Suppressor macrophage treated with lipopolysaccharide for 1 hour (primary cell): ENCODE data around the gene ENDOV.

Source experiments
- DNase-seq, 3 donors: peaks; one replicate each; pipeline ENCODE4 v3.0.0-alpha.2; 2020 to 2022

The ENDOV gene

DNA sequence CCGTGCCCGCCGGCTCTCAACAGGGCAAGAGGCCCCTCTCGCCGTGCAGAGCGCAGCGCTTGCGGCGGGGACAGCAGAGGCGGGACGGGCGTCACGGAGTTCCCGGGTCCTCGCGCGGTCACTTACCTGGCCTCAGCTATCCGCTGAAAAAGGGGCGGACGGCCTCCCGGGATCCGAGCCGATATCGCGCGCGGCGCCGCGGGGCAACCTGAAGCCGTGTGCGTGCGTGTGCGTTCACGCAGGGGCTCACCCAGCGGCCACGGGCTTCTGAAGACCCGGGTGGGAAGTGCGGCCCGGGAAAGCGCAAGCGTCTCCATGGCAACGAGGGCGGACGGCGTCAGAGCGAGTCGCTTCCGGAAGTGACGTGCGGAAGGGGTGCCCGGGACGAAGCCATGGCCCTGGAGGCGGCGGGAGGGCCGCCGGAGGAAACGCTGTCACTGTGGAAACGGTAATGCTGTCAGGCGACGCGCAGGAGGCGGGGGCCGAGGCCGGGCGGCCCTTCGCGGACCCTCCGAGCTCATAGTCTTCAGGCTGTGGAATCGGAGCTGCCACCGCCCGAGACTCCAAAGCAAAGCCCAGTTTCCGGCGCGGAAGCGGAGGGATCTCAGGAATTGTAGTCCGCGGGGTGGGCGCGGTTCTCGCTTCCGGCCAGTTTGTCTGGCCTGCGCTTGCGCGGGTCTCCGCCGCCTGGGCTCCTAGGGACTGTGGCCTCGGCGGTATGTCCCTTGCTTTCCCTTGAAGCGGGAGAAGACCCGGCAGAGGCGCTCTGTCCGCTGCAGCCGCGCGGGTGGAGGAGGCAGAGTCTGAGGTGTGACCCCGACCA lies at the start of gene ENDOV:
ENDOV (plus strand) TSS at position 365 of the 823 bp plus-strand sequence; CDS start at position 393, 28 bp downstream.
- DNase-seq, result peak; percentile 98 to 99 (median 98)

DNA sequence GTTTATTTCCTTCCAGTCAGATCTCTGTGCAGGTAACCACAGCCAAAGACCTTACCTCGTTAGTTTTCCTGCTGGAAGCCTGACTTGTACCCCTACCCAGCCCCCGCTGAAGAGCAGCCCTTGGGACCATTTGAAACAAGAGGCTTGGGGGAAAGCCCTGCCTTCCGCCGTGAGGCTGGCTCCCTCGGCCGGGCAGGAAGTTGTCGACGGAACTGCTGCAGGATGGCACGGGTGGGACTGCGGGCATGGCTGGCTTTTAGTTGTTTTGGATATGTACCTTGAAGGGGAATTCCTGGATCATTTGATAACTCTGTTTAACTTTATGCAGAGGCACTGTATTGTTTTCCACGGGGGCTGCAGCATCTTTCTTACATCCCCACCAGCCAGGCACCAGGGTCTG lies 49.0 kb upstream of the ENDOV start:
- DNase-seq, result no peak

DNA sequence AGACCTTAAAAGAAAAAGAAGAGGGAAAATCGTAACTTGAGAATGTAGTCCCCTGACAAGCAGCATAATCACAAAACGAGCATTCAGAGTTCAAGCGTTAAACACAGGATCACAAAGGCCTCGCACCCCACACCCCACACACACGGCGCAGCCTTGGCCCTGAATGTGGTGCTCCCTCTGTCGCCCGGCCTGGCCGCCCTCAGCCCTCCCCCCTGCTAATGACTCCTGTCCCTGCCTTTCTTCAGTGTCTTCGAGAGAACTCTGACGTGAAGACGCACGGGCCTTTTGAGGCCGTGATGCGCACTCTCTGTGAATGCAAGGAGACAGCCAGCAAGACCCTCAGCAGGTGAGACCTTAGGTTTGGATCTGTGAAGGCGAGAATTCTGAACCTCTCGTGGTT lies 47.5 kb upstream of the ENDOV start:
- DNase-seq, result no peak

DNA sequence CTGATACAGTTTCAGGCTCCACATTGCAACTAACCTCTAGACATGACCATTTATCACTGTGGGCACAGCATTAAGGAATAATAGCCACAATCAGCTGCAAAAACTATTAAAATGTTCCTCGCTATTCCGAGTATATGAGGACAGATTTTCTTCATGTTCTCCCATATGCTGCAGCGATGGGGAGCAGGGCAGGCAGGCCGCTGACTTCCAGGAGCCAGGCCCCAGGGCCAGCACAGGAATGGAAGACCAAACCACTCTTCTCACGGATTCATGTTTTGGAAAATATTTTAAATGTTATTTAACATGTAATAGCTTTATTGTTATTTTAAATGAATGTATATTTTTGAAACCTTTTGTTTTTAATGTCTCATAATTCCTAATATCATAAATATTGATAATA lies 43.8 kb upstream of the ENDOV start:
- no peak for DNase-seq

DNA sequence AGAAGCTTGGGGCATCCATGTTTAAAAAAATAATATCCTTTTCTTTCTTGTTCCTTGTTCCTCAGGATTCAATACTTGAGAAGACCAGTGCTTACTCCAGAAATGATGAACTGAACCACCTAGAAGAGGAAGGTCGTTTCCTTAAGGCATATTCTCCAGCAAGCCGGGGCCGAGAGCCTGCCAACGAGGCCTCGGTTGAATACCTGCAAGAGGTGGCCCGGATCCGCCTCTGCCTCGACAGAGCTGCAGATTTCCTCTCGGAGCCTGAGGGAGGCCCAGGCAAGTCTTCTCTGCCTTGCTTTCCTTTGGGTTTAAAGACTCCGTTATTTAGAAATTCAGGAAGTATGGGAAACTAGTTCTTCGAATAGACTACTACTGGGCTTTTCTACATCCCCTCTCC lies 42.5 kb upstream of the ENDOV start:
- DNase-seq, result no peak

DNA sequence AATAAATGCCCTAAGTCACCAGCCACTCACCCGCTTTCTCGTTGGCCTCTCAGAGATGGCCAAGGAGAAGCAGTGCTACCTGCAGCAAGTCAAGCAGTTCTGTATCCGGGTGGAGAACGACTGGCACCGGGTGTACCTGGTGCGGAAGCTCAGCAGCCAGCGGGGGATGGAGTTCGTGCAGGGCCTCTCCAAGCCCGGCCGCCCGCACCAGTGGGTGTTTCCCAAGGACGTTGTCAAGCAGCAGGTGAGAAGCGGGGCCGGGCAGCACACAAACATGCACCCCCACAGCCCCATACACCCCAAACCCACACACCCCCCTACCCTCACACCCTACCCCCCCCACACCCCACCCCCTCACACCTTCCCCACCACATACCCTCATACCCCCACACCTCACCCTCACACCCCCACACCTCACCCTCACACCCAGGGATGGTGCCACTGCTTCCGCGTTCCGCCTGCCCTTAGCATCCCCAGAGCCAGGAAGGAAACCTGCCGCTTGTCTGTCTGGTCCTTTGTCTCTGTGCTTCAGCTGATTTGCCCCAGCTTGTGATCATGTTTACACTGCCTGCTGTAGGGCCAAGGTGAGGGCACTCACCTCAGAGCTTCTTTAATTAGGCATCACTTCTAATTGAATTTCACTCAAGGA lies 41.9 kb upstream of the ENDOV start:
- no peak for DNase-seq

DNA sequence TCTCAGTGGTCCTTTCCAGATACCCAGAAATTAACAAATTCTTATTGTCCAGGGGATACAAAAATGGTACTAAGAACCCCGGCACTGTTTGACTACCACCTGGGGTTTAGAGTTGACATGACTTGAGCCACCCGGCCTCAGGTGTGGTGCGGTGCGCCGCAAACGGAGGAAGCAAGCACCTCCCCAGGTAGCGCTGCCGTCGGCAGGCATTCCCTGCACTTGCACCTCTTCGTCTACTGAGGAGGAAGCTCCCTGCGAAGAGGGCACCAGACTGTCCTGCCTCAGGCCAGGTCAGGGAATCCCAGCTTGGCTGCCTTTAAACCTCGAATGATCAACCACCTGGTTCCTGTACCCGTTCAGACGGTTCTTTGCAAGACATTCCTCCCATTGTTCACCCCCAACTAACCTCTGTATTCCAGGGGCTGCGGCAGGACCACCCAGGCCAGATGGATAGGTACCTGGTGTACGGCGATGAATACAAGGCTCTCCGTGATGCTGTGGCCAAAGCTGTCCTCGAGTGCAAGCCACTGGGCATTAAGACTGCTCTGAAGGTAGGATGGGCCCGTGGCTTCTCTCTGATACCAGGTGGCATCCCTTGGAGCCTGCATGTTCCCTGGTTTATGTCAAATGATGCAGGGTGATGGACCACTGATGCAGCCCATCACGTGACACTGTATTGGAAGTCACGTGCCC lies 40.8 kb upstream of the ENDOV start:
- DNase-seq, result no peak

DNA sequence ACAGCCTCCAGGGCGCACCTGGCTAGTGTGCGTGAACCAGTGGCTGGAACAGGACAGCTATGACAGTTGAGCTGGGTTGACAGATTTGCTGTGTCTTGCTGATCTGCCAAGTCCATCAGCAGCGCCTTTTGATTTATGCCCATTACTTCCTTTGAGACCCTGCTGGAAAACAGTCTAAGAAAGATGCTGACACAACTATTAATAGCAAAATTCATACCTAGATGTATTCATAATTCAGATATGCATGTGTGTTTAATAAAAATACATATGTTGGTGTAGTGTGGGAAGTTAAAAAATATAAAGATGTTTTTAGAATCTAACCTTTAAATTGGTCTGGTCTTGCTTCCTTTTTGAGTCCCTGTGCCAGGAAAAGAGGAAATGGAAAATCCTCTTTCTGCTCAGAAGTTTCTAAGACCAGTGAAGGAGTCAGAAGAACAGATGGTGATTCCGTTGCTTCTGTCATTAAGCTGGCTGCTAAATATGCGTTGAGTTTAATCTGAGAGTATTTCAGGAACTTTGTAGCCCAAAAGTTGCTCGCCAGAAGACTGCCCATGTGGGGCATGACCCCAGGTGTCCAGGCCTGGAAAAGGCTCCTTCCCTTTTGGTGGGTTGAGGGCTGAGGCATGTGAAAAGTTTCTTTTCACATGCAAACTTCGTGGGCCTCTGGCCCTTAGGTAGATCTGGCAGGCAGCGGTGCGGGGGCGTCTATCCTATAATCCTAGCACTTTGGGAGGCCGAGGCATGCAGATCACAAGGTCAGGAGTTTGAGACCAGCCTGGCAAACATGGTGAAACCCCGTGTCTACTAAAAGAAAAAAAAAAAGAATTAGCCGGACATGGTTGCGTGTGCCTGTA lies 40.0 kb upstream of the ENDOV start:
- DNase-seq, result peak in 2 of 3 donors; percentile 10 to 27

DNA sequence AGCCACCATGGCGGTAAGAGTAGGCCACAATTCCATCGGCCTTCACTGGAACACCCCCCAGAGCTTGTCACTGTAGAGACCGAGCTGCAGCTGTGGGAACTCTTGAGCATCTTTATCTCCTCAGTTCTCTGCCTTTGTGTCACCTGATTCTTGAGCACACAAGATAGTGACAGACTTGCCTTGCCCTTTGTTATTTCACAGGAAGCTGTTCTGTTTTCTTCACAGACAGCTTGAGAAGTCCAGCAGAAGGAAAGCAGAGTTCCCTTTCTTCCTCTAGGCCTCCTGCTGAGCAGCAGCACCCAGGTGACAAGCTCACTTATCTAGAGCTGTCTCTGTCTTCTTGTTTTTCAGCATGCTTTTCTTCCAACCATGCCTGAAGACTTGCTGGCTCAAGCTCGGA lies 38.4 kb upstream of the ENDOV start:
- DNase-seq, result no peak

DNA sequence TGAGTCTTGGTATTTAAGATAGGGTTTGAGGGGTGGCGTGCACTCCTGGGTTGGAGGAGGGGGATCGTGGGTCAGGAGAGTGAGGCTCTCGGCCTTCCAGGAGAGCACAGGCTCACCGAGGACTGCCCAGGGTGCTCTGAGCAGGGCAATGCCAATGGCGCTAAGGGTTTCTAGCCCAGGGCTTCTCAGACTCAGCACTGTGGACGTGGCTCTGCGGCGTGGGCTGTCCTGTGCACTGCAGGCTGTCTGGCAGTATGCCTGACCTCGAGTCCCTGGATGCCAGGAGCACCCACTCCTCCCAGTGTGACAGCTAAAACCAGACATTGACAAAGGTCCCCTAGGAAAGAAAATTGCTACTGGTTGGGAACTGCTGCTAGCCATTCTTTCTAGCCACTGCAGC lies 37.2 kb upstream of the ENDOV start:
- no peak for DNase-seq

DNA sequence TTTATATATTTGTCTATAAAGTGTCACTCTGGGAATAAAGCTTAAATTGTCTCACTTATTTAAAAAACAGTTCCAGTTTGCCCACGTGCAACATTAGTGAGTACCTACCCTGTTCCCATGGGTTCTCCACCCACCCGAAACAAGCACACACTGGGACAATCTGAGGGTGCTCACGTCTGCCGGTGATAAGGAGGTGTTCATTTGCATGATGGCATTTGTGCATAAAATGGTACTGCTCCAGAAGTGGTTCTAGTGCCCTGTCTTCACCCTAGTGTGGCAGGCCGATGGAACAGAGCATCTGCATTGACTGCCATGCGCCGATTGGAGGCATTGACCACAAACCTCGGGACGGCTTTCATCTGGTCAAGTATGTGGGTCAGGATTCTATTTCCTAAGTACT lies 35.6 kb upstream of the ENDOV start:
- DNase-seq, result no peak

DNA sequence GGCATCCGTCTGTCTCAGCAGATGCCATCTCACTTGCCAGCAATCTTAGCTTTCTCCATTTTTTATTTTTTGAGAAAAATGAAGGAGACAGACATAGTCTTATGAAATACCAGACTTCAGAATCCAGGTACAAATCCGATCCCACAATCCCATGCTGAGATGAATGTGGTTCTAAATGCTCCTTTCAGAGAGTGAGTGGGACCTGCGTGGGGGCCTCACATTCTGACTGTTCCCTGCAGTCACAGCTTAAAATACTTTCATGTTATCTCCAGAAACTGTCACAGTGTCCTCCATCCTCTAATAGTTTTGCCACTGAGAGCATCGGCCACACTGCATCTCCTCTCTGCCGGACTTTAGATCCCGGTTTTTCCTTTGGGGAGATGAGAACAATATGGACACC lies 34.9 kb upstream of the ENDOV start:
- DNase-seq, result no peak

DNA sequence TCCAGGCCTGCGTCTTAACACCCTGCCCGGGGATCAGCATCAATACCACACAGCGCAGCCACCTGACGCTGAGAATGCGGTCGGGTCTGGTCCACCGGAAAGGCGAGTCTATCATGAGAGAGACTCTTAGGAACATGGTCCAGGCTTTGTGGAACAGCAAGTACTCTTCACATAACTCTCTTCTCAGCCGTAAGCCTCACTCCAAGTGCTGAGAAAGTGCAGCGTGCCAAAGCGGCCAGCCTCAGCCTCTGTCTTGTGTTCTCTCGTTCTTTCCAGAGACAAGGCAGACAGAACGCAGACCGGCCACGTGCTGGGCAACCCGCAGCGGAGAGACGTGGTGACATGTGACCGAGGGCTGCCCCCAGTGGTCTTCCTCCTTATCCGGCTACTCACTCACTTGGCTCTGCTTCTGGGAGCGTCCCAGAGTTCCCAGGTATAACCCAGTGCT lies 34.4 kb upstream of the ENDOV start:
- DNase-seq, result no peak

DNA sequence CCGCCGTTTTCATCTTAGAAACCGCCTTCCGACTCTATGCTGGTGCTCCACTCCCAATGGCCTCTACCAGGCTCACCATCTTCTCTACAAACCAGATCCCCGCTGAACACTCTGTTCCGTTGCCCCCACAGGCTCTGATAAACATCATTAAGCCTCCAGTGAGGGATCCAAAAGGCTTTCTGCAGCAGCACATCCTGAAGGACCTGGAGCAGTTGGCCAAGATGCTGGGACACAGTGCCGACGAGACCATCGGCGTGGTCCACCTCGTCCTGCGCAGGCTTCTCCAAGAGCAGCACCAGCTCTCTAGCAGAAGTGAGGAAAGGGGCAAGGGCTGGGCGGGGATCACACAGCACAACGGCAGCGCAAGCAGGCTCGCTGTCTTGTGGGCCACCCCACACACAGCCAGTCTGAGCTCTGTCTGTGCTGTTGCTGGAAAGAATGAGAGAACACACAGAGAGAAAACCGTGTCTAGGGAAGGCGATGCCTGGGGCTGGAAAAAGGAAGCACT lies 33.5 kb upstream of the ENDOV start:
- DNase-seq, result no peak

DNA sequence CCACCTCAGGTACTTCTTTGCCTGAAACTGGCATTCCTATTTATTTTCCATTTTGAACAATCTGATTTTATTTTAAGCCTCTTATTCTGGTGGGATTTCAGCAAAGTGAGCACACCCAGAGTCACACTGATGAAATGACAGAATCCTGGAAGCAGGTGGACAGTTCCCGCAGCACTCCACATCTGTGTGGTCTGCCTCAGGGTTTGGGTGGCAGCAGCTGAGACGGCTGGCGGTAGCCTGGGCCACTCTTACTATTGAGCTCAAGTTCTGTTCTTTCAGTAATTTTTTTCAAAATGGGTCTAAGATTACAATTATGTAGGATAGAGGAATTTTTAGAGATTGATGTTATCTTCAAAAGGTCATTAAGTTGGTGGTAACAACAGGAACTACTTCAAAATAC lies 32.5 kb upstream of the ENDOV start:
- DNase-seq, result no peak

DNA sequence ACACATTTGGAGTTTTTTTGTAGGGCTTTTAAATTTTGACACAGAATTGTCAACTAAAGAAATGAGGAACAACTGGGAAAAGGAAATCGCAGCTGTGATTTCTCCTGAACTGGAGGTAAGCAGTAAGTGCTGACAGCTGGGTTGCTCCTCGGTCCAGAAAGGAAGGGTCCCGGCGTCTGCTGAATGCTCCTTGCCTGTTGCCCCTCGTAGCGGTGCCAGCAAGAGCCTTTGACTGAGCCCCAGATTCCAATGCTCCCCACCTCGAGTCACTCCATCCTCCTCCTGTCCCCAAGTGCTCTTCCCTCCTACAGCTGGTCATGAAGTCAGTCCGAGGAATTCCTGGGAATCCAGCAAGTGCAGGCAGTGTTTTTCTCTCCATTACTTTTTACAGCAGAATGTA lies 32.0 kb upstream of the ENDOV start:
- DNase-seq, result no peak

DNA sequence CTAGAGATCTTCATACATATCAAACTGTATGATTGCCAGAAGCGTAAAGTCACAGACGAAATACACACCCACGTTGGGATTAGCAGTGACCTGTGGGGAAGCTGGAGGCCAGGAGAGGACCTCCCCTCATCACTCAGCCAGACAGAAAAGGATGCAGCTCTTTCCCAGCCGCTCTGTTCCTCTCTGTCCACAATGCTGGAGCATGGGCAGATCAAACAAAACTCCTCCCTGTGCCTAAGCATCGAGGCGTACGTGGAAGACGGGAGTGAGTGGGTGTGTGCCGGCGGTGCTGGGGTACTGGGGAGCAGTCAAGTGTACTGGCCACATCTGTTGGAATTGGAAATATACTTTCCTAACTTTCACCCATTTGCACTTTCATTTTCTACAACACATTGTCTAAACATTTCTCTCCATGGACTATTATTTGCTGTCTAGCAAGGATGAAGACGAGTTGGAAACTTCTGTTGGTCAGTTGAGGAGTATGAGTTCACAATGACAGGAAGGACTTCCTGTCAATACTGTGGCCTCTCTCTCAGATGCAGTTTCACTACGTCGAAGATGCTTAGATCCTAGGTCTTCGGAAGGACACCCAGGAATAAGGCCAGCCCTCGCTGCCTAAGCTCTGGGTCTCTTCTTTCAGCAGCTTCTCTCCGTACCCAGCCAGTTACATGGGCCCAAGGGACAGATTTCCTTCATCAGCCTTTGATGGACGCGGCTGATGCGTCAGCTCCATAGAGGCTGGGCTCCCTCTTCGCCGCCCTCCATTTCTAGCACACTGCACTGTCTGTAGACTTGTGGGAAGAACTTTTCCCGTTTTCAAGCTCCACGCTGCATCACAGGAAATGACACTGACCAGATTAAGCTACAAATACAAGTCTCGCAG lies 30.6 kb upstream of the ENDOV start:
- no peak for DNase-seq

DNA sequence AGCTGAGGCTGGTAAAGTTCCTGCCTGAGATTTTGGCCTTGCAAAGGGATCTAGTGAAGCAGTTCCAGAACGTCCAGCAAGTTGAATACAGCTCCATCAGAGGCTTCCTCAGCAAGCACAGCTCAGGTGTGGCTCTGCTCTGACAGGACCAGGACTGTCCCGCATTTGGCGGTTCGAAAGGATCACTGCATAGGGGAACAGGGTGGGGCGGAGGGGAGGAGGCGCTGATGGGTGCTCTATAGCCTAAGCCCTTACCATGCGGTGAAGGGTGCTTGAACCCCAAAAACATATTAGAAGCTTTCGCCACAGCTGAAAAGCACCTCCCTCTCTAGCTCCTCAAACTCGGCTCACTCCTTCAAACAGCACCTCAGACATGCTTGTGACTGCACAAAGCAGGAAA lies 29.9 kb upstream of the ENDOV start:
- DNase-seq, result no peak

DNA sequence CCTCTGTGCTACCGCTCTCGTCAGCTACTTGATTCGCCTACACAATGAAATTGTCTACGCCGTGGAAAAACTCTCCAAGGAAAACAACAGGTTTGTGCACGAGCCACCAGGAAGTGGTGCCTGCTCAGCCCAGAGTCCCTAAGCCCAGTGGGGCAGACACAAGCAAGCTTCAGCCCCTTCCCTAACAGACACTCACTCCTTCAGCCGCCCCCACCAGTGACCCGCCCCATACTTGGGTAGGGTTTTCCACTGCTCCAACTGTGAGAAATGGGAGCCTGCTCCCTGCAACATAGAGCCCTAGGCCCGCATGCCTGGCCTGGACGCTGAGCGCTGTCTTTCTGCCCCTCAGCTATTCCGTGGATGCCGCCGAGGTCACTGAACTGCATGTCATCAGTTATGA lies 28.6 kb upstream of the ENDOV start:
- DNase-seq, result no peak

DNA sequence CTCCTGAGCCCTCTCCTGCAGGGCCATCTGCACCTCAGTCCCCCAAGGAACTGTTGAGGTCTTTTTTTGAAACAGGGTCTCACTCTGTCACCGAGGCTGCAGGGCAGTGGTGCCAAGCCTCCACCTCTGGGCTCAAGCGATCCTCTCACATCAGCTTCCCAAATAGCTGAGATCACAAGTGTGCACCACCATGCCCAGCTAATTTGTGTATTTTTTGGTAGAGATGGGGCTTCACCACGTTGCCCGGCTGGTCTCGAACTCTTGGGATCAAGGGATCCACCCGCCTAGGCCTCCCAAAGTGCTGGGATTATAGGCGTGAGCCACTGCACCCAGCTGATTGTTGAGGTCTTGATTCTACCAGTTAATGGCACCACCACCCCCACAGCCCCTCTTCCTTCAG lies 27.9 kb upstream of the ENDOV start:
- DNase-seq, result no peak

DNA sequence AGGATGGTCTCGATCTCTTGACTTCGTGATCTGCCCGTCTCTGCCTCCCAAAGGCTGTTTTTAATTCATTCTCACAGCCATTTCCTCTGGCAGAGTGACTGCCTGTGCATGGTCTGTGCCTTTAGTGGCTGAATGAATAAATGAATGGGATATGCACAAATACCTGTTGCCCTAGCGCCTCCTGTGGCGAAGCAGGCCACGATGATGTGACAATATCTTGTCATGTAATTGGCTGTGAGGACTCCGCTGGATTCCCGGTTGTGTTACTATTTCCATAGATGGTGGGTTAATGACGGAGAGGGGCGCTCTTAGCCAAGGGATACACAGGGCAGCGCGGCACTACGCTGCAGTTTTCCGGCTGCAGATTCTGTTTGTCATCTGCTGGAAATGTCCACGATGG lies 26.8 kb upstream of the ENDOV start:
- DNase-seq, result no peak

DNA sequence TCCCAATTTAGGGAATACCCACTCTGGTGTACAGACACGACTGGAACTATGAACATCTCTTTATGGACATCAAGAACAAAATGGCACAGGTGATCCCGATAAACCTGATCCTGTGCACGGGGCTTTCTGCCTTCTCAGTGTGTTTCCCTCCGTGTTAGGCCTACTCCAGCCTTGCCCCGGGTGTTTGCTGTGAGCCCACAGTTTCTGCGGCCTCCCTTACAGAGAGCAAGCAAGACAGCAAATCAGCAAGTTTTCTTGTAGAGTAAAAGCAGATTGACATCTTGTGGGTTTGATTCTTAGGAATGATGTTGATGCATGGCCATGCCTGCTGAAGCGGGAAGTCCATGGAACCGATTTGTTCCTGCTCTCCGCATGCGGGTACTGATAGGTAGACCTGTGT lies 26.4 kb upstream of the ENDOV start:
- DNase-seq, result no peak
